IPS-11a (cell line): Measurements from ENCODE around the gene AKAP6.

Experiments
- H3K4me3 ChIP-seq: one replicate; pipeline ENCODE4 v1.5.1; 2013; ENCODE audit warnings: low read depth, low read length, control low read depth

AKAP6 gene

GRCh38 chr14:32524609-32525375, 195.7 kb downstream of the AKAP6 start:
- H3K4me3 ChIP-seq, result no peak overlapping the region

- no peak overlapping the region for H3K4me3 ChIP-seq
These were observed 196.5 kb downstream of the AKAP6 start for GRCh38 chr14:32525591-32525990.

DNA sequence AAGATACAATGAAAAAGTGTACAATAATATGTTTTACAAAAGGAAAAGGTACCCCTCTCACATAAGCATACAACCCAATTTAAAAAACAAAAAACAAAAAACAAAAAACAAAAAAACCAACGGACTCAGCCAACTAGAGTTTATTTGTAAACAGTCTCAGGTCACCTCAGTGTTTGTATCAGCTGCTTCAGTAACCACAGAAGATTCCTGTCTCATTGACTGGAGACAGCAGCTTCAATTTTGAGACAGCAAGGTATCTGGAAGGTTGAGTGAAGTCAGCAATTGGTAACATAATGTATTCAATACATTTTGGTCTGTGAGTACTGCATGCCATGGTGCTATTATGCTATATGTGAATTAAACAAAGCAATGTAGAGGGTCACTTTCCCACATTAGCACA, 201.7 kb downstream of the AKAP6 start:
- no peak overlapping the region for H3K4me3 ChIP-seq

DNA sequence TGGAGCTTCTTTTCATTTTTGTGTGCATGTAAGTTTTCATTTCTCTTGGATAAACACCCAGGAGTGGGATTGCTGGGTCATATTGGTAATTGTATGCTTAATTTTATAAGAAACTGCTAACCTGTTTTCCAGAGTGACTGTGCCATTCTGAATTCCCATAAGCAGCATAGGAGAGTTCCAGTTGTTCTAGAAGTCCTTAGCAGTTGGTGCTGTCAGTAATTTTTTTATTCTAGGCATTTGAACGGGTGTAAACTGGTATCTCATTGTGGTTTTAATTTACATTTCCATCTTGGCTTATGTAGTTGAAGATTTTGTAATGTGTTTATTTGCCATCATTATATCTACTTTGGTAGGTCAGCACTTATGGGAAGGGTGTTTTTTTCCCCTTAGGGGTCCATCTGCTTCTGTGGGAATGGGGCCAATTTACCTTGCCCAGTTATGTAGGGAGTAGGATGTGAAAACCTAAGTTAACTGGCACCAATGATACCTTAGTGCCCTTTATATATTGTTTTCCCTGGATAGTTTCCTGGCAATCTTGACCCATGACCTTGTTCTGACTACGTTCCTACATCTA, 202.9 kb downstream of the AKAP6 start:
- H3K4me3 ChIP-seq, result no peak overlapping the region

GRCh38 chr14:32534145-32534544, 205.0 kb downstream of the AKAP6 start:
- no peak overlapping the region for H3K4me3 ChIP-seq

GRCh38 chr14:32536175-32536574, 207.1 kb downstream of the AKAP6 start:
- no peak overlapping the region for H3K4me3 ChIP-seq

GRCh38 chr14:32537166-32537565, 208.1 kb downstream of the AKAP6 start:
- no peak overlapping the region for H3K4me3 ChIP-seq

DNA sequence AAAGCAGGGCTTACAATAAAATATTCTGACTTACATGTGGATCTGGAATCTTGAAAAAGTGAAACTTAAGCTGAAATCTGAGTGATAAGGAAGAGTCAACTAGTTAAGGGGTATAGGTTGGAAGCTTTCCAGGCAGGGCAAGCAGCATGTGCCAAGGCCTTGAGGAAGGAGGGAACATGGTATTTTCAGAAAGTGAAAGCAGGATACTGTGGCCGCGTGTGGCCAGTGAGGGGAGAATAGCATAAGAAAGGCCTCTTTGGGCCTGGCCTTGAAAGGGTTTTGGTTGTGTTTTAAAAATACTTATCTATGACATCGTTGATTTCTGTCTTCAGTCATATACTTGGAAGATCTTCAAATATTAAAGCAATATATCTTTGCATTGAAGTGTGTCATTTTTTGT, 213.4 kb downstream of the AKAP6 start:
- no peak overlapping the region for H3K4me3 ChIP-seq

GRCh38 chr14:32545095-32545494, 216.0 kb downstream of the AKAP6 start:
- no peak overlapping the region for H3K4me3 ChIP-seq

DNA sequence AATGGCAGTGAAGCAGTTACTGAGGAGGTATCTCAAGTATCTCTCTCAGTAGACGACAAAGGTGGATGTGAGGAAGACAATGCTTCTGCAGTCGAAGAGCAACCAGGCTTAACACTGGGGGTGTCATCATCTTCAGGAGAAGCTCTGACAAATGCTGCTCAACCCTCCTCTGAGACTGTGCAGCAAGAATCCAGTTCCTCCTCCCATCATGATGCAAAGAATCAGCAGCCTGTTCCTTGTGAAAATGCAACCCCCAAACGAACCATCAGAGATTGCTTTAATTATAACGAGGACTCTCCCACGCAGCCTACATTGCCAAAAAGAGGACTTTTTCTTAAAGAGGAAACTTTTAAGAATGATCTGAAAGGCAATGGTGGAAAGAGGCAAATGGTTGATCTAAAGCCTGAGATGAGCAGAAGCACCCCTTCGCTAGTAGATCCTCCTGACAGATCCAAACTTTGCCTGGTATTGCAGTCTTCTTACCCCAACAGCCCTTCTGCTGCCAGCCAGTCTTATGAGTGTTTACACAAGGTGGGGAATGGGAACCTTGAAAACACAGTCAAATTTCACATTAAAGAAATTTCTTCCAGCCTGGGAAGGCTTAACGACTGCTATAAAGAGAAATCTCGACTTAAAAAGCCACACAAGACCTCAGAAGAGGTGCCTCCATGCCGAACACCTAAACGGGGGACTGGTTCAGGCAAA, 216.6 kb downstream of the AKAP6 start:
- no peak overlapping the region for H3K4me3 ChIP-seq

GRCh38 chr14:32546246-32546645, 217.1 kb downstream of the AKAP6 start:
- H3K4me3 ChIP-seq, result no peak overlapping the region

- H3K4me3 ChIP-seq, result no peak overlapping the region
These were observed 223.7 kb downstream of the AKAP6 start for GRCh38 chr14:32552766-32553165.

DNA sequence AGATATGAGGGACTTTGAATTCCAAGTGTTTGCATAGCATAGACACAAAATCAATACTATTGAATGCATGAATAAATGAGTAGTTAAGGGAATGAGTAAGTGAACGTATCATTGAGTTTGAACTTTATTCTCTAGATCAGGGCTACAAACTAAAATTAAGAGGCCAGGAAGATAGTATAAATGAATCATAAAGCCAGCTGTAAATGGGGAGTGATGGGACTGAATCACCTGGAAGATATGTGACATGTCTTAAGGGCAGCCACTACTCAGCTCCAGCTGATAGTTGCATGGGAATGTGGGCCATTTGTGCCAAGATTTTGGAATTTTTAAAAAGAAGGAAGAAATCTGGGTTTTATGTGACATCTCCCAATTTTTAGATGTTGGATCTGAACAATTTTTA, 229.9 kb downstream of the AKAP6 start:
- no peak overlapping the region for H3K4me3 ChIP-seq

GRCh38 chr14:32559590-32559989, 230.5 kb downstream of the AKAP6 start:
- no peak overlapping the region for H3K4me3 ChIP-seq

- H3K4me3 ChIP-seq, result no peak overlapping the region
These were observed 231.2 kb downstream of the AKAP6 start for GRCh38 chr14:32560209-32560857.

GRCh38 chr14:32561520-32561919, 232.4 kb downstream of the AKAP6 start:
- H3K4me3 ChIP-seq, result no peak overlapping the region

GRCh38 chr14:32564596-32564995, 235.5 kb downstream of the AKAP6 start:
- no peak overlapping the region for H3K4me3 ChIP-seq

GRCh38 chr14:32565256-32565655, 236.2 kb downstream of the AKAP6 start:
- H3K4me3 ChIP-seq, result no peak overlapping the region

DNA sequence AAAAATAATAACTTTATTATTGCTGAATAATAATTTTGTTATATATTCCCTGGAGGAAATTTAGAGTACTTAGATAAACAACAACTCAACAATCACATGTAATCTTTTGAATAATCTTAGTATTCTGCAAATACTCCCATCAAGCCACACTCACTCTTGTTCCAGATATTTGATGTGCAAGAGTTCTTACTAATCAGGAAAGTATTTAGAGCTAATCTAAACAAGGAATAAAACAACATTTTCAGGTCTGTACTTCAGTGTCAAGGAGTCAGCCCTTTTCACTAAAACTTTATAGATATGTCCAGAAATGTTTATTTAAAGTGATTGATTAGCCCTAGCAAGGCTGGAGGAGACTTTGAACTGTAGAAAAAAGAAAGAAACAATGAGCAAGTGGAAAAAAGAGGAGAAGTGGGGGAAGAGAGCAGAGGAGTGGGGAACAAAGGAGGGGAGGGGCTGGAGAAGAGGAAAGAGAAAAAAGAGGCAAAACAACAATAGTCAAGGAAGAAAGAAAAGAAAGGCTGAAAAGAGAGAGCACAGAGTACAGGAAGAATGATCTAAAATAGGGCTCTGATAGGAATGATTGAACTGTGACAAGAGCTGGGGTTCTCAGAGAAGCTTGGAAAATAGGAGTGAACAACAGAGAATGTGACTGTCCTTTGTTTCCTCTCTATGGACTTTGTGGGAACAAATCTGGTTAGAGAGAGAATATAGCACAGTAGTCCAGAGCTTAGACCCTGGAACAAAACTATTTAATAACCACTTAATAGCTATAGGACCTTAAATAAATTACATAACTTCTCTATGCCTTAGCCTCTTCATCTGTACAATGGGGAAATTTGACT, 238.7 kb downstream of the AKAP6 start:
- no peak overlapping the region for H3K4me3 ChIP-seq

GRCh38 chr14:32571551-32571950, 242.5 kb downstream of the AKAP6 start:
- H3K4me3 ChIP-seq, result no peak overlapping the region
